ENCODE data around the gene KCNQ1.

KCNQ1 gene

DNA sequence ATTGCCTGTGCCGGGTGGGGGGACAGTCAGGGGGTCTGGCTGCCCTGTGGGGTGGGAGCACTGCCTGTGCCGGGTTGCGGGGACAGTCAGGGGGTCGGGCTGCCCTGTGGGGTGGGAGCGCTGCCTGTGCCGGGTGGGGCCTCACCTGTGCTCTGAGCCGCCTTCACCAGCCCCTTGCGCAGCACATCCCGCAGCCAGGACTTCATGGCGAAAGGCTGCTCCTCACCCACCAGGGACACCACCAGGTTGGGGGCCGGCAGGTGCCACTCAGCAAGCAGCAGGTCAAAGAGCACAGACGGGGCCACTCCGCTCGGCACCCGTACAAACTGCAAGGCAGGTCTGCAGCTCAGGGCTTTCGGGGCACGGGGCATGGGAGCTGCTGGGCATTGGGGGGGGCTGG, 22.8 kb upstream of the KCNQ1 start:
- TF ChIP-seq, protein P1, sequence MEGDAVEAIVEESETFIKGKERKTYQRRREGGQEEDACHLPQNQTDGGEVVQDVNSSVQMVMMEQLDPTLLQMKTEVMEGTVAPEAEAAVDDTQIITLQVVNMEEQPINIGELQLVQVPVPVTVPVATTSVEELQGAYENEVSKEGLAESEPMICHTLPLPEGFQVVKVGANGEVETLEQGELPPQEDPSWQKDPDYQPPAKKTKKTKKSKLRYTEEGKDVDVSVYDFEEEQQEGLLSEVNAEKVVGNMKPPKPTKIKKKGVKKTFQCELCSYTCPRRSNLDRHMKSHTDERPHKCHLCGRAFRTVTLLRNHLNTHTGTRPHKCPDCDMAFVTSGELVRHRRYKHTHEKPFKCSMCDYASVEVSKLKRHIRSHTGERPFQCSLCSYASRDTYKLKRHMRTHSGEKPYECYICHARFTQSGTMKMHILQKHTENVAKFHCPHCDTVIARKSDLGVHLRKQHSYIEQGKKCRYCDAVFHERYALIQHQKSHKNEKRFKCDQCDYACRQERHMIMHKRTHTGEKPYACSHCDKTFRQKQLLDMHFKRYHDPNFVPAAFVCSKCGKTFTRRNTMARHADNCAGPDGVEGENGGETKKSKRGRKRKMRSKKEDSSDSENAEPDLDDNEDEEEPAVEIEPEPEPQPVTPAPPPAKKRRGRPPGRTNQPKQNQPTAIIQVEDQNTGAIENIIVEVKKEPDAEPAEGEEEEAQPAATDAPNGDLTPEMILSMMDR (IDR thresholded peaks at IDR 0.05; ENCODE audit: low read depth, low read length) = no peak
- no peak for DNase-seq (ENCODE audit: extremely low read depth, low read depth)

- no peak for DNase-seq (ENCODE audit: extremely low read depth, low read depth)
- TF ChIP-seq, protein P1 (IDR thresholded peaks at IDR 0.05; ENCODE audit: low read depth, low read length) = no peak
Observed at GRCh38 chr11:2422461-2423156, 22.2 kb upstream of the KCNQ1 start.

DNA sequence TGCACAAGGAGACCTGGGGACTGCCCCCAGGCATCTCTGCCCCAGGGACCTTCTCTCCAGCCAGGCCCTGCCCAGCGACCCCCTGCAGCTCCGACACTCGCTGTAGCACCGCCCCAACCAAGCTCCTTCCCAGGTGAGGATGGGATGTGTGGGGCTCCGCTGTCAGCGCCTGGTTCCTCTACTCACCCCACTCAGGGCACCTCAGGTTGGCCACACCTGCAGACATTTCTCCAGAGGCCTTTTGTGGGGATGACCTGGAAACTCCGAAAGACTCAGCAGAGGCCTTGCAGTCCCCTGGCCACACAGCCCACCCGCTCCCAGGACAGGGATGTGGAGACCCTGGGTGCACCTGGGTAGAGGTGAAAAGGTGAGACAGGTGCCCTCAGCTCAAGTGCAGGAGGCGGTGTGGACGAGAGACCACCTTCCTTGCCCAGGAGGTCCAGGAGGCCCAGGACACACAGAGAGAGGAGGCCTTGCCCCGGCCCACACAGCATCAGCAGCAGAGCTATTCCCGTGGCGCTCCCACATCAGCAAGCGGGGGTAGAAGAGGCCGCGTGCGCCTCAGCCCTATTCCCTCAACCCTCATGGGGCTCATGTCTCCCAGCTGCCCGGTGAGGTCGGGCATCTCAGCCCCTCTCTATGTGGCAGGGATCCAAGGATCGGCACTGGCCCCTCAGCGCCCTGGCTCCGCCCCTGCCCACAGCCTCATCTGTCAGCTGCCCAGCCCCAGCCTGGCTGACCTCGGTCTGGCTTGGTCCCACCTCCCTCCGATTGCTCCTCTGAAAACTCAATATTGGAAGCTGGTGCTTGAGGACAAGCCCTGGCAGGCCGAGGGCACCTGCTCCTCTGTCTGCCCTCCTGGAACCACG, 21.4 kb upstream of the KCNQ1 start:
- no peak for DNase-seq (ENCODE audit: extremely low read depth, low read depth)
- TF ChIP-seq, protein P1 (IDR thresholded peaks at IDR 0.05; ENCODE audit: low read depth, low read length) = no peak

DNA sequence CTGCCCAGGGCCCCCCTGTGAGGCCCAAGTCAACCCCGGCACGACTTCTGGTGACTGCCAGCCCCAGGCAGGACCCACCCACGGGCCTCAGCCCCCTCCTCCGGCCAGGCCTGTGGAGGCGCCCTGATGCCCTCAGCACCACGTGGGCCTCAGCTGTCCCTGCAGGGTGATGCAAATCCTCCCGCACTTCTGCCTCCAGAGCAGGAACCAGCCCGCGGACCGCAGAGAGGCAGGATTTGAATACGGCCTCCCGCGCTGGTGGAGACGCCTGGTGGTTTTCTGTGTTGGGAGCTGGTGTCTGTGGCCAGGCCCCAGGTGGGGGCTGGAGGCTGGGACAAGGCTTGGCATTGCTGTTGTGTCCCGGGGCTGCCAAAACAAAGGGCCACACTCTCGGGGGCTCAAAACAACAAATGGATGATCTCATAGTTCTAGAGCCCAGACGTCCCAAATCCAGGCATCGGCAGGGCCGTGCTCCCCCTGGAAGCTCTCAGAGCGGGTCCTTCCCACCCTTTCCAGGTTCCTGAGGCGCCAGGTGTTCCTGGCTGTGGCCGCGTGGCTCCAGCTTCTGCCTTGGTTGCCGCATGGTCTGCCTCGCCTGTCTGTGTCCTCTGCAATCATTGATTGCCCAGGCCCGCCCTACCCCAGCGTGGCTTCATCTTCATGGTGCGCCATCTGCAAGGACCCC, 19.9 kb upstream of the KCNQ1 start:
- DNase-seq (ENCODE audit: extremely low read depth, low read depth) = no peak
- TF ChIP-seq, protein P1 (IDR thresholded peaks at IDR 0.05; ENCODE audit: low read depth, low read length) = no peak

GRCh38 chr11:2425506-2425905, 19.3 kb upstream of the KCNQ1 start:
- TF ChIP-seq, protein P1 (IDR thresholded peaks at IDR 0.05; ENCODE audit: low read depth, low read length) = no peak
- DNase-seq (ENCODE audit: extremely low read depth, low read depth) = no peak

- DNase-seq (ENCODE audit: extremely low read depth, low read depth) = no peak
- TF ChIP-seq, protein P1 (IDR thresholded peaks at IDR 0.05; ENCODE audit: low read depth, low read length) = no peak
Observed at GRCh38 chr11:2426221-2426620, 18.6 kb upstream of the KCNQ1 start.
